ENCODE results near the gene MAP3K5. TPM values are rescaled to one million over a fixed set of nuclear protein-coding genes. Genes with fewer than 3 reads are reported as not detected.

The MAP3K5 gene
- total RNA-seq, 1 donor from 2014 or later = 4.7 TPM

DNA sequence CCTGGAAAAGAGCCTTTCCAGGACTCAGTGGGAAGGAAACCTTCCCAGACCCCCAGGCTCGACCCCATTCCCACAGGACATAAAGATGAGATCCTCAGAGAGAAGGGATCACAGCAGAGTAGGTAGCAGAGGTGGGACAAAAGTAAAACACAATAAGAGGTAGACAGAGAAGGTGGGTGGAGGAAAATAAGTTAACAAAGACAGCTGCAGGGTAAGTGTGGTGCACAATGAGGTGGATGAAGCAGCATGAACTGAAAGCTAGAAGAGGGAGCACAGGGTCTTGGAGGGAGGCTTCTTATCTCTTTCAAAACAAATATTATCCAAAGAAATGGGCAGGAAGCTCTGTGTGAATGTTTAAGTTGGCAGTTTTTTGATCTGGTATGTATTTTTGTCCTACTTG is 228.1 kb downstream of the MAP3K5 start:
- no peaks in the 10 kb centered on the region for H3K27me3 Mint-ChIP-seq
- no peaks in the 10 kb centered on the region for H3K36me3 Mint-ChIP-seq
- no peak for DNase-seq (ENCODE audit: extremely low spot score, unreplicated experiment)
- TF ChIP-seq, protein P1, sequence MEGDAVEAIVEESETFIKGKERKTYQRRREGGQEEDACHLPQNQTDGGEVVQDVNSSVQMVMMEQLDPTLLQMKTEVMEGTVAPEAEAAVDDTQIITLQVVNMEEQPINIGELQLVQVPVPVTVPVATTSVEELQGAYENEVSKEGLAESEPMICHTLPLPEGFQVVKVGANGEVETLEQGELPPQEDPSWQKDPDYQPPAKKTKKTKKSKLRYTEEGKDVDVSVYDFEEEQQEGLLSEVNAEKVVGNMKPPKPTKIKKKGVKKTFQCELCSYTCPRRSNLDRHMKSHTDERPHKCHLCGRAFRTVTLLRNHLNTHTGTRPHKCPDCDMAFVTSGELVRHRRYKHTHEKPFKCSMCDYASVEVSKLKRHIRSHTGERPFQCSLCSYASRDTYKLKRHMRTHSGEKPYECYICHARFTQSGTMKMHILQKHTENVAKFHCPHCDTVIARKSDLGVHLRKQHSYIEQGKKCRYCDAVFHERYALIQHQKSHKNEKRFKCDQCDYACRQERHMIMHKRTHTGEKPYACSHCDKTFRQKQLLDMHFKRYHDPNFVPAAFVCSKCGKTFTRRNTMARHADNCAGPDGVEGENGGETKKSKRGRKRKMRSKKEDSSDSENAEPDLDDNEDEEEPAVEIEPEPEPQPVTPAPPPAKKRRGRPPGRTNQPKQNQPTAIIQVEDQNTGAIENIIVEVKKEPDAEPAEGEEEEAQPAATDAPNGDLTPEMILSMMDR (conservative IDR thresholded peaks at IDR 0.05) = no peak
- H3K4me1 Mint-ChIP-seq (ENCODE audit: unreplicated experiment) = peaks cover 8% of the 10 kb centered on the region
- H3K4me3 Mint-ChIP-seq = no peak overlapping the region
- no peak overlapping the region for H3K27ac Mint-ChIP-seq
- H3K9me3 Mint-ChIP-seq = no peaks in the 10 kb centered on the region

DNA sequence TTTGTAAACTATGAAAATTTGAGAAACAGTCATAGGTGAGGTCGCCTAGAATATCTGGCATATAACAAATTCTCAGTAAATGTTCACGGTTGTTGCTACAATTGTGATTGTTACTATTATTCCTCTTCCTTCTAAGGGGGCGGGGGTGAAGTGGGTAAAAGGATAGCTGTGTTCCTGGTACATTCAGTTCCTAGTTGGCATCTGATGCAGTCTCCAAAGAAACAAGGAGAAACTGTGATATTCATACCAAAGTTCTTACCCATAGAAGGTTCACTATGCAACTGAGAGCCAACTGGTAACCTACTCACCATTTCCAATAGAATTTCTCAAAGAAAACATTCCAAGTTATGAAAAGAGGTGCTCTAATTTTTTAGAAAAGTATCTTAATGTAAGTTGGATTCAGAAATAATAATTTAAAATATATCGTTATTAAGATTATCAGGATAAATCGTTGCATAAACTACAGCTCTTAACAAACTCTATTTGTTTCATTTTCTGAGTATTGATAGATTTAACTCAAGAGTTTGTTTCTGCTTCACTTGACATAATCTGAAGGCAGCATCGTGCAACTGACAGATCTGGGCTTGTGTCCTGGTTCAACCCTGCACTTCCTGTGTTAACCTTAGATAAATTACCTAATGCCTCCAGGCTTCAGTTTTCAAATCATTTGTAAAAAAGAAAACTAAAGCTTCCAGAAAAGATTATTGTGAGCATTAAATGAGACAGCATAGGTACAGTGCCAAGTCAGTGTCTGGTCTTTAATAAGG is 228.7 kb downstream of the MAP3K5 start:
- no peaks in the 10 kb centered on the region for H3K27me3 Mint-ChIP-seq
- no peaks in the 10 kb centered on the region for H3K36me3 Mint-ChIP-seq
- peaks cover 8% of the 10 kb centered on the region for H3K4me1 Mint-ChIP-seq (ENCODE audit: unreplicated experiment)
- H3K4me3 Mint-ChIP-seq = no peak overlapping the region
- H3K9me3 Mint-ChIP-seq = no peaks in the 10 kb centered on the region
- H3K27ac Mint-ChIP-seq = no peak overlapping the region
- TF ChIP-seq, protein P1 (conservative IDR thresholded peaks at IDR 0.05) = no peak
- no peak for DNase-seq (ENCODE audit: extremely low spot score, unreplicated experiment)

DNA sequence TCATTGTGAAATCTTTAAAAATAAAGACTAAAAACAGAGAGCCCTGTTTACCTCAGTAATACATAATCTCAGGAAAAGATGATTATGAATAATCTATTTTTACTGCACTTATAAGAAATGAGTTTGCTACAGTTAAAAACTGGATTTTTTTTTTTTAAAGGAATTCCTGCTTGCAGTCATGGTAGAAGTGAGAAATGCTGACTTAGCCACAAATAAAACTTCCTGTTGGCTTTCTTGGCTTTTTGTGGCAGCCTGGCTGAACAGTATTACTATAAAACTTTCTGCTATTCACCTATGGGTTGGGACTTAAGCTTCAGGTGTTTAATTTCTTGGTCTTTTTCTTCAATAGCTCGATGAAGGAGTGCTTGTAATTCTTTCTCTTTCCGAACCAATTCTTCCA is 230.1 kb downstream of the MAP3K5 start:
- no peak overlapping the region for H3K4me3 Mint-ChIP-seq

DNA sequence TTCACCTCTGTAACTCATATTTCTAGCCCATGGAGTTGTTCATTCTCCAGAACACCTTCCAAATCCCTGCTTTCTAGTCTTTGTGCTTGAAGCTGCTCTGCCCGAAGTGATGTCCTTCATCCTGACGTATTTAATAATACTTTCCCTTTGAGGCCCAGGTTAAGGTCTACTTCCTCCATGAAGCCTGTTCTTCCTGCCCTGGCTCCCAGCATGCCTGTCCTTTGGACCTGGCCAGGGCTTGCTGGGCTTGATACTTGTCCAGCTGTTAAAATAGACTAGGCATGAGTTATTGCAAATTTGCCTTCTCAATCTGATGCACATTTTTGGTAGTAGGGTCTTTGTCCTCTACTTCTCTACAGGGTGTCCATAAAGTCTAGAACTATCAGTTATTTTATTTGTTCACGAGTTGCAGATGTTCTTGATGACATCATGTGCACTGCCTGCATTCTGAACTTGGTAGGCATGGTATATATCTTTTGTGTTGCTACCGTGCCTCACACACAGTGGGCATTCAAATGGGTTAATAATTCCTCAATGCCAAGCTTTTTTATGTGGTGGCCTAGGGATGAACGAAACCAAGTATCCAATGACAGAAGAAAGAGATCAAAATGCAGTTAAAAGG is 239.0 kb downstream of the MAP3K5 start:
- TF ChIP-seq, protein P1 (conservative IDR thresholded peaks at IDR 0.05) = no peak
- peaks cover 38% of the 10 kb centered on the region for H3K27me3 Mint-ChIP-seq
- H3K36me3 Mint-ChIP-seq = peaks cover 5% of the 10 kb centered on the region
- no peak for DNase-seq (ENCODE audit: extremely low spot score, unreplicated experiment)
- H3K27ac Mint-ChIP-seq = no peak overlapping the region
- H3K4me1 Mint-ChIP-seq (ENCODE audit: unreplicated experiment) = peaks cover 12% of the 10 kb centered on the region
- no peaks in the 10 kb centered on the region for H3K9me3 Mint-ChIP-seq
- H3K4me3 Mint-ChIP-seq = peak overlapping the region; percentile 3

More for the DNA sequence above, 230.1 kb downstream of the MAP3K5 start:
- H3K9me3 Mint-ChIP-seq = no peaks in the 10 kb centered on the region
- no peak overlapping the region for H3K27ac Mint-ChIP-seq
- no peaks in the 10 kb centered on the region for H3K27me3 Mint-ChIP-seq
- TF ChIP-seq, protein P1 (conservative IDR thresholded peaks at IDR 0.05) = no peak
- DNase-seq (ENCODE audit: extremely low spot score, unreplicated experiment) = no peak
- peaks cover 8% of the 10 kb centered on the region for H3K4me1 Mint-ChIP-seq (ENCODE audit: unreplicated experiment)
- peaks cover 5% of the 10 kb centered on the region for H3K36me3 Mint-ChIP-seq

DNA sequence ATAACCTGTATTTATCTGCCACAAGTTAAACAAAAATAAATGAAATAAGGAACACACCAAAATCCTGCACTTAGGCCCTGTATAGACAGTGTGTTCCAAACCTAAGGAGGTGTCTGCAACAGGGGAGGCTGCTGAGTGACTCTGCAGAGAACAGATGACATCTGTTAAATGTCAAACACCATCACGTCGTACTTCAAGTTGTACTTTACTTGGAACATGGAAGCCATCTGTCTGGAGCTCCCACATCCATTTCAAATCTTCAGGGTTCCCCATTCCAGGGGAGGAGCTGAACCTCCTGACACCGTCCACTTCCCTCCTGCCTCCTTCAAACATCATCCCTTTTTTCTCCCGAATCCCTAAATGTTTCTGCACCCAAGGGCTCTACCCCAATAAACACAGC is 240.2 kb downstream of the MAP3K5 start:
- Mint-ChIP-seq H3K4me3 (peak overlapping the region; percentile 29), H3K27me3 (peaks cover 41% of the 10 kb centered on the region), H3K9me3 (no peaks in the 10 kb centered on the region), H3K36me3 (no peaks in the 10 kb centered on the region), H3K4me1 (ENCODE audit: unreplicated experiment) (peaks cover 12% of the 10 kb centered on the region), H3K27ac (peak overlapping the region; percentile 40)
- DNase-seq (ENCODE audit: extremely low spot score, unreplicated experiment) = no peak
- TF ChIP-seq, protein P1 (conservative IDR thresholded peaks at IDR 0.05) = no peak

Data from type B pancreatic cell (in vitro differentiated cells).